Body of pancreas (tissue), 4 donors: Measurements from ENCODE around the gene CD180.

Experiments
- CTCF ChIP-seq, 7 experiments: fragments of 450-650 bp in 4 of 7; fragments of 200-600 bp in 3 of 7; sonication (generic) in 3 of 7; IDR thresholded peaks; one replicate each; pipeline ENCODE4 v1.5.1; 2016 to 2019; ENCODE audit warnings: antibody characterized with exemption in 7 of 7
- POLR2A ChIP-seq, 3 donors: fragments of 450-650 bp; IDR thresholded peaks; one replicate each; pipeline ENCODE4 v1.6.1; 2016; ENCODE audit warnings: antibody characterized with exemption in 3 of 3, mild to moderate bottlenecking in 2 of 3

- no peak for TF ChIP-seq CTCF (IDR thresholded peaks at IDR 0.05)
- no peak for TF ChIP-seq POLR2A (IDR thresholded peaks at IDR 0.05)
Observed at GRCh38 chr5:67189931-67190330, 6.7 kb downstream of the CD180 start.
